ENCODE measurements around the gene KRT16.
"Not testable (repeated sequence)": the region's sequence is repeated elsewhere in the genome, so short reads cannot be mapped to it uniquely, and the experiment has no call there.

KRT16 gene

DNA sequence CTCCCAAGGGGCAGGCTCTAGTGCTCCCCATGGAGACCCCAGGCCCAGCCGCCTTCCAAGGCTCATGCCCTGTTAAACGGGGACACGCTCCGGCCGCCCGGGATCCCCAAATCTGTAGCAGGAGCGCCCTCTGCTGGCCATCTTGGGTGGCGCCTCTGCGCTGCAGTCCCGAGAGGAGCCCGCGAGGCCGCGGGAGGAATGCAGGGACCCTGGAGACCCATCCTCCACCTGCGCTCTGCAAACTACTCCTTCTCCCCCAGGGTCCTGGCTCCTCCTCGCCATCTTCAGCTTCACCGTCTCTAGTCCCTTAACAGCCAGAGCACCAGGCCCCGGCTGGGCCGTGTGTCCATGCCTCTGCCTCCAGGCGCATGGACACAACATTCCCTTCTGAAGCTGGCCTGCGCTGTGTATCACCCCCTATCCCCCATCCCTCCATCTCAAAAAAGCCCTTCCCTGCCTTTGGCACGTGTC, 35.4 kb upstream of the KRT16 start:
- Histone ChIP-seq H3K4me1 (ENCODE audit: control insufficient read depth, insufficient read depth, low read length, poor library complexity, severe bottlenecking) (peaks cover 14% of the 10 kb centered on the region), H3K27ac (ENCODE audit: insufficient read depth, low read length, poor library complexity, severe bottlenecking) (peak overlapping the region; percentile 14), H3K4me3 (ENCODE audit: insufficient read depth, low read depth, low read length, poor library complexity, severe bottlenecking) (peak overlapping the region; percentile 59)

DNA sequence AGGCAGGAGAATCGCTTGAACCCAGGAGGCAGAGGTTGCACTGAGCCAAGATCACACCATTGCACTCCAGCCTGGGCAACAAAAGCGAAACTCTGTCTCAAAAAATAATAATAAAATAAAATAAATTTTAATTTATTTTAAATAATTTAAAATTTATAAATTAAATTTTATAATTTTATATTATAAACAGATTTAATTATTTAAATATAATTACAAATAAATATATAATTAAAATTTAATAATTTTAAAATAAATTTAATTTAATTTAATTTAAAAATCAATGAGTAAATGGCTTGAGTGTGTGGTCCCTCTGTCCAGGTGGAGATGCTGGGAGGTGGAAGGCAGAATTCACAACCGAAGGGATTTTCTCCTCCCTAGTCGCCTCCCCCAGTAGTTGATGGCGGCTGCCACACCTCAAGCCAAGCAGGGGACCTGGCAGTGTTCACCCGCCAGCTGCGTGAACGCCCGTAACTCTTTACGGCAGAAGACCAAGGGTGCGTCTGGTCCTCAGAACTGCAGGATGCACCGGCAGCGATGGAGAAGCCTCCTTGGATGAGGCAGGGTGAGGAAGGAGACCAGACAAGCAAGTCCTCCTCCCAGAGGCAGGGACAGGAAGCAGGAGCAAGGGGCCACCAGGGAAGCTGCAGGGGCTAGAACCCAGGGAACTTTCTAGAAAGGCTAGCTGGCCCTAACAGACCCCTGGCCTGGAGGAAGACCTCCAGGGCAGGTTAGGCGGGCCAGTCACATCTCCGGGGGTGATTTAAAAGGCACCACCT, 34.7 kb upstream of the KRT16 start:
- H3K36me3 ChIP-seq (ENCODE audit: control insufficient read depth, insufficient read depth, low read length): no peaks in the 10 kb centered on the region
- H3K27me3 ChIP-seq (replicated peaks; ENCODE audit: control insufficient read depth, insufficient read depth, low read length, poor library complexity, severe bottlenecking): no peaks in the 10 kb centered on the region
- peaks cover 14% of the 10 kb centered on the region for H3K4me1 ChIP-seq (ENCODE audit: control insufficient read depth, insufficient read depth, low read length, poor library complexity, severe bottlenecking)
- no peaks in the 10 kb centered on the region for H3K9me3 ChIP-seq (ENCODE audit: control insufficient read depth, low read length)
- no peak overlapping the region for H3K27ac ChIP-seq (ENCODE audit: insufficient read depth, low read length, poor library complexity, severe bottlenecking)
- no peak overlapping the region for H3K4me3 ChIP-seq (ENCODE audit: insufficient read depth, low read depth, low read length, poor library complexity, severe bottlenecking)
- DNase-seq: no peak

More for the DNA sequence above, 35.4 kb upstream of the KRT16 start:
- H3K9me3 ChIP-seq (ENCODE audit: control insufficient read depth, low read length): no peaks in the 10 kb centered on the region
- no peaks in the 10 kb centered on the region for H3K36me3 ChIP-seq (ENCODE audit: control insufficient read depth, insufficient read depth, low read length)
- H3K27me3 ChIP-seq (replicated peaks; ENCODE audit: control insufficient read depth, insufficient read depth, low read length, poor library complexity, severe bottlenecking): no peaks in the 10 kb centered on the region
- DNase-seq: peak; percentile 64 to 82 (median 78)

DNA sequence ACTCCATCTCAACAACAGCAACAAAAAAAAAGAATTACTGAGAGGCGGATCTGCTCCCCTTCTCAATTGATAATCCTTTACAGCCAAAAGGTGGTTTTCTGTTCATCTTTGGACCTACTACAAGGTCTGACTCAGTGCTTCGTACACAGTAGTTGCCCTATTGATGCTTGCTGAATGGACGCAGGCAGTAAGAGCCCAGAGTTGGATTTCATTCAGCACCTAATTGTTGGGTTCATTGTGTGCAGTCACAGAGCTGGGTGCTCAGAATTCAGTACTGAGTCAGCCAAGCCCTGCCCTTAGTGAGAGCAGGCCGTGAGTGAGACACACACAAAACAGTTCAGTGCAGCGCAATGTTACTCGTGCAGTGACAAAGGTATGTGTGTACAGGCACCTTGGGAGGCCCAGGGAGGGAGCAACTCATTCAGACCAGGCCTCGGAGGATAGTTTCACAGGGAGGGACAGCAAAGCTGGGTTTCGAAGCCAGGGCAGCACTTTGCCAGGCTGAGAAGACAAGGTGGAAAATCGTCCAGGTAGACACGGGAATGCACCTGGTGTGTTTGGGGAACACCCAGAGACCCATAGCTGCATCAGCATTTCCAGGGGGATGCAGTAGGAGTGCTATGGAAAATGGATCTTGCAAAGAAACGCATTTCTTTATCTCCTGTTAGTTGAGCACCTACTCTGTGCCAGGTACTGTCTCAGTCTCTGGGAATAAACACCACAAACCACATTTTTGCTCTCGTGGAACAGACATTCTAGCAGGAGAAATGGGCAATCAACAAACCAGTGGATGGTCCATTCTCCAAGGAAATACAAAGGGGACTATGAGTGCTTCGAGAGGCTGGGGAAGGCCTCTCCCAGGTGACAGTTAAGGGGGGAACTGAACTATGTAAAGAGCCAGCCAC, 29.9 kb upstream of the KRT16 start:
- Histone ChIP-seq H3K36me3 (ENCODE audit: control insufficient read depth, insufficient read depth, low read length) (no peaks in the 10 kb centered on the region), H3K9me3 (ENCODE audit: control insufficient read depth, low read length) (no peaks in the 10 kb centered on the region), H3K4me1 (ENCODE audit: control insufficient read depth, insufficient read depth, low read length, poor library complexity, severe bottlenecking) (peaks cover under 1% of the 10 kb centered on the region), H3K27me3 (replicated peaks; ENCODE audit: control insufficient read depth, insufficient read depth, low read length, poor library complexity, severe bottlenecking) (no peaks in the 10 kb centered on the region), H3K27ac (ENCODE audit: insufficient read depth, low read length, poor library complexity, severe bottlenecking) (no peak overlapping the region), H3K4me3 (ENCODE audit: insufficient read depth, low read depth, low read length, poor library complexity, severe bottlenecking) (no peak overlapping the region)
- DNase-seq: no peak

DNA sequence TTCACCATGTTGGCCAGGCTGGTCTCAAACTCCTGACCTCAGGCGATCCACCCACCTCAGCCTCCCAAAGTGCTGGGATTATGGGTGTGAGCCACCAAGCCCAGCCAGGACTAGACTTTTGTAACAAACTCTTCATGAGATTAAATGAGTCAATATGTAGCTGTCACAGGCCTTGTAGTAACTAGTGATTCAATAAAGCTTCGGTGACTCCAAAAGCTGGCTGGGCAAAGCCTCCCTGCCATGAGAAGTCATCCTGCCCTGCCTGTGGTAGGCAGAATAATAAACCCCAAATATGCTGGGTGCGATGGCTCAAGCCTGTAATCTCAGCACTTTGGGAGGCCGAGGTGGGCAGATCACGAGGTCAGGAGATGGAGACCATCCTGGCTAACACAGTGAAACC, 28.0 kb upstream of the KRT16 start:
- H3K27me3 ChIP-seq (replicated peaks; ENCODE audit: control insufficient read depth, insufficient read depth, low read length, poor library complexity, severe bottlenecking): not testable (repeated sequence)

DNA sequence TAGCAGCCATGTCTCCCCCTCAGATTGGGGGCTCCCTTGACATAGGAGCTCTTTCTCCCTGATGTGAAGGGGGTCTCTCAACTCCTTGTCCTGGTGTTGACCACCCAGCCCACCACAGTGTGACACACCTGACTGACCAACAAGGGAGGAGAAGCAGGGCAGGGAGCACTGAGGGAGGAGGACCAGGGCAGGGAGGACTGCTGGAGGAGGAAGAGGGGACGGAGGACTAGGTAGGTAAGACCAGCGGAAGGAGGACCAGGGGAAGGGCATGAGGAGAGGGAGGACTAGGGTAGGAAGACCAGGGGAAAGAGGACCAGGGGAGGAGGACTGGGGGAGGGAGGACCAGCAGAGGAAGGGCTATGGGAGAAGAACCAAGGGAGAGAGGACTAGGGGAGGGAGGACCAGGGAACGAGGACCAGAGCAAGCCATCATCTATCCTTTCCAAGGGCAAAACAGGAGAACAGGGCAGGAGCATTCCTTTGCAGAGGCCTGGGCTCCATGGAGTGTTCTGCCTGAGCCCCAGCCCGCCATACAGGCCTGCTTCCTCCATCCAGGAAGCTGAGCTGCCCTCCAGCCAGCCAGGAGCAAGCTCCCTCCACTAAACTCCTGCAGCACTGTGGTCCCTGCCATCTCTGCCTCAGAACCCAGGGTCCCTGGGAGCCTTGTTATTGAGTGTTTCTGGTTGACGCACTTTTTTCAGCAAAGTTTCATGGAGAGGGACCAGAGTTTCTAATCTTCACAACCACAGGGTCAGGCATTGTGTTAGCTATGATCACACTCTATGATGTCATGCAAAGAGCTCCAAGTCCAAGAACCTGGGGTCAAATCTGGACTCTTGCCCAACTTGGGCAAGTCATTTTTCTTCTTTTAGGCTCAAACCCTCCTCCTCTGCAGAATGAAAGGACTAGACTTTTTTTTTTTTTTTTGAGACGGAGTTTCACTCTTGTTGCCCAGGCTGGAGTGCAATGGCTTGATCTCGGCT, 27.2 kb upstream of the KRT16 start:
- no peak overlapping the region for H3K27ac ChIP-seq (ENCODE audit: insufficient read depth, low read length, poor library complexity, severe bottlenecking)
- H3K27me3 ChIP-seq (replicated peaks; ENCODE audit: control insufficient read depth, insufficient read depth, low read length, poor library complexity, severe bottlenecking): no peaks in the 10 kb centered on the region
- H3K9me3 ChIP-seq (ENCODE audit: control insufficient read depth, low read length): no peaks in the 10 kb centered on the region
- no peak overlapping the region for H3K4me3 ChIP-seq (ENCODE audit: insufficient read depth, low read depth, low read length, poor library complexity, severe bottlenecking)
- DNase-seq: no peak
- no peaks in the 10 kb centered on the region for H3K36me3 ChIP-seq (ENCODE audit: control insufficient read depth, insufficient read depth, low read length)
- no peaks in the 10 kb centered on the region for H3K4me1 ChIP-seq (ENCODE audit: control insufficient read depth, insufficient read depth, low read length, poor library complexity, severe bottlenecking)

More for the DNA sequence above, 28.0 kb upstream of the KRT16 start:
- not testable (repeated sequence) for H3K4me1 ChIP-seq (ENCODE audit: control insufficient read depth, insufficient read depth, low read length, poor library complexity, severe bottlenecking); H3K9me3 ChIP-seq (ENCODE audit: control insufficient read depth, low read length); H3K4me3 ChIP-seq (ENCODE audit: insufficient read depth, low read depth, low read length, poor library complexity, severe bottlenecking); H3K27ac ChIP-seq (ENCODE audit: insufficient read depth, low read length, poor library complexity, severe bottlenecking); DNase-seq; H3K36me3 ChIP-seq (ENCODE audit: control insufficient read depth, insufficient read depth, low read length)

DNA sequence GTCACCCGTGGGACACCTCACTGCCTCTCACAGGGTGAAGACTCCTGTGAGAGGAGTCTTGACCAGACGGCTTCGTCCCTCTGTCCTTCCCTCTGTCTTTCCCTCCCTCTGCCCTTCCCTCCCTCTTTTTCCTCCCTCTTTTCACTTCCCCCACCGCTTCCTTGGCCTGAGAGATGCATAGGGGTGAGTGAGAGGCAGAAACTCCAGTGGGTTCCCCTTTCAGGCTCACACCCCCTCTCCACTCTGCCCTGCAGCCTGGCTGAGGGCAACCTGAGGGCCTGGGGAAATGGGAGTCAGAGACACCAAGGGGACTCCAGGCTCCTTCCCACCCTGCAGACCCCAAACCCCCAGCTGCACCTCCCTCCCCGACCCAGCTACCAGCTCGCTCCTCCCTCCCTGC, 26.4 kb upstream of the KRT16 start:
- no peak overlapping the region for H3K27ac ChIP-seq (ENCODE audit: insufficient read depth, low read length, poor library complexity, severe bottlenecking)
- H3K9me3 ChIP-seq (ENCODE audit: control insufficient read depth, low read length): no peaks in the 10 kb centered on the region
- no peaks in the 10 kb centered on the region for H3K27me3 ChIP-seq (replicated peaks; ENCODE audit: control insufficient read depth, insufficient read depth, low read length, poor library complexity, severe bottlenecking)
- H3K4me1 ChIP-seq (ENCODE audit: control insufficient read depth, insufficient read depth, low read length, poor library complexity, severe bottlenecking): no peaks in the 10 kb centered on the region
- no peak for DNase-seq
- no peaks in the 10 kb centered on the region for H3K36me3 ChIP-seq (ENCODE audit: control insufficient read depth, insufficient read depth, low read length)
- H3K4me3 ChIP-seq (ENCODE audit: insufficient read depth, low read depth, low read length, poor library complexity, severe bottlenecking): no peak overlapping the region

DNA sequence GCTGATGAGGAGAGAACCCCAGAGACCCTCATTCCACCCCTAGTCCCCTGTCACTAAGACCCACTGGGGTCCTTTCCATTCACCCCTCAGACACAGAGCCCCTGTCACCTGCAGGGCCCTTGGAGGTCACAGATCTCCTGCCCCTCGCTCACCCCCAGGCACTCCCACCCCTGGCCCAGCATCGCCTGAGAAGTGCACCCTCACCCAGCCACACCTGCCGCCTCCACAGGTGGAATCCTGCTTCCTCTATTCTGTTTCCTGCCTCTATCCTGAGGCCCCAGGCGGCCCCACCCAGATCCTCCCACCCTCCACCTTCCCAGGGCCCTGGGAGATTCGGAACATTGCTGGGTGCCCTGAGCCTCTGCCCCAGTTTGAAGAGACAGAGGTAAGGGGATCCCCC, 25.6 kb upstream of the KRT16 start:
- no peaks in the 10 kb centered on the region for H3K9me3 ChIP-seq (ENCODE audit: control insufficient read depth, low read length)
- H3K27me3 ChIP-seq (replicated peaks; ENCODE audit: control insufficient read depth, insufficient read depth, low read length, poor library complexity, severe bottlenecking): no peaks in the 10 kb centered on the region
- no peak for DNase-seq

DNA sequence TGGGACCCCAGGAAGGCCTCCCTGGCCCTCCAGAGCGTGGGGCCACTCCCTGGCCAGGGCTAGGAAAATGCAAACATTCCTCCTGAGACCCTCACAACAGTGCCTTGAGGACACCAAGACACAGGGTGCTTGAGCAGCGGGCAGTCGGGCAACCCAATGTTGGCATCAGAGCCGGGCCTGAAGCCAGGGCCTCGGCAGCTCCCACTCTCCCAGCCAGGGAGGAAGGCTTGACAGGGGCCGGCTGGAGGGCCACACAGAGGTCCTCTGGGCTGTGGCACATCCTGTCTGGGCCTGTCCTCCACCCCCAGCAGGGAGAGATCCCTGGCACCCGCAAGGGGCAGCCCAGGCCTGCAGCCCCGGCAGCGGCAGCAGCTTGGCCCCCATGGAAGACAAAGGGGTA, 24.1 kb upstream of the KRT16 start:
- no peak for DNase-seq
- H3K4me3 ChIP-seq (ENCODE audit: insufficient read depth, low read depth, low read length, poor library complexity, severe bottlenecking): no peak overlapping the region
- H3K36me3 ChIP-seq (ENCODE audit: control insufficient read depth, insufficient read depth, low read length): no peaks in the 10 kb centered on the region
- no peaks in the 10 kb centered on the region for H3K4me1 ChIP-seq (ENCODE audit: control insufficient read depth, insufficient read depth, low read length, poor library complexity, severe bottlenecking)
- H3K27ac ChIP-seq (ENCODE audit: insufficient read depth, low read length, poor library complexity, severe bottlenecking): no peak overlapping the region
- no peaks in the 10 kb centered on the region for H3K9me3 ChIP-seq (ENCODE audit: control insufficient read depth, low read length)
- H3K27me3 ChIP-seq (replicated peaks; ENCODE audit: control insufficient read depth, insufficient read depth, low read length, poor library complexity, severe bottlenecking): no peaks in the 10 kb centered on the region

More for the DNA sequence above, 25.6 kb upstream of the KRT16 start:
- no peak overlapping the region for H3K4me3 ChIP-seq (ENCODE audit: insufficient read depth, low read depth, low read length, poor library complexity, severe bottlenecking)
- no peak overlapping the region for H3K27ac ChIP-seq (ENCODE audit: insufficient read depth, low read length, poor library complexity, severe bottlenecking)
- no peaks in the 10 kb centered on the region for H3K4me1 ChIP-seq (ENCODE audit: control insufficient read depth, insufficient read depth, low read length, poor library complexity, severe bottlenecking)
- H3K36me3 ChIP-seq (ENCODE audit: control insufficient read depth, insufficient read depth, low read length): no peaks in the 10 kb centered on the region
